ENCODE data around the gene PAWR.
"Not testable (repeated sequence)": the region's sequence is repeated elsewhere in the genome, so short reads cannot be mapped to it uniquely, and the experiment has no call there.

Gene PAWR

GRCh38 chr12:79645235-79645630 is 45.5 kb downstream of the PAWR start:
- no peak for DNase-seq (ENCODE audit: low read depth)

- DNase-seq (ENCODE audit: low read depth), result no peak
These were observed 46.2 kb downstream of the PAWR start for GRCh38 chr12:79644274-79645234.

GRCh38 chr12:79643821-79644220 is 46.9 kb downstream of the PAWR start:
- no peak for DNase-seq (ENCODE audit: low read depth)

GRCh38 chr12:79638490-79638889 is 52.3 kb downstream of the PAWR start:
- no peak for DNase-seq (ENCODE audit: low read depth)

- no peak for DNase-seq (ENCODE audit: low read depth)
These were observed 53.7 kb downstream of the PAWR start for GRCh38 chr12:79637093-79637492.

- no peak for DNase-seq (ENCODE audit: low read depth)
These were observed 55.1 kb downstream of the PAWR start for GRCh38 chr12:79635676-79636075.

- DNase-seq (ENCODE audit: low read depth), result no peak
These were observed 55.8 kb downstream of the PAWR start for GRCh38 chr12:79634957-79635471.

GRCh38 chr12:79629561-79629960 is 61.2 kb downstream of the PAWR start:
- no peak for DNase-seq (ENCODE audit: low read depth)

- not testable (repeated sequence) for DNase-seq (ENCODE audit: low read depth)
These were observed 64.0 kb downstream of the PAWR start for GRCh38 chr12:79626735-79627134.

- DNase-seq (ENCODE audit: low read depth), result no peak
These were observed 66.4 kb downstream of the PAWR start for GRCh38 chr12:79624378-79624777.

- DNase-seq (ENCODE audit: low read depth), result no peak
These were observed 70.7 kb downstream of the PAWR start for GRCh38 chr12:79619872-79620562.

- DNase-seq (ENCODE audit: low read depth), result no peak
These were observed 71.8 kb downstream of the PAWR start for GRCh38 chr12:79618848-79619404.

- DNase-seq (ENCODE audit: low read depth), result no peak
These were observed 73.1 kb downstream of the PAWR start for GRCh38 chr12:79617696-79618095.

GRCh38 chr12:79615596-79616560 is 74.9 kb downstream of the PAWR start:
- no peak for DNase-seq (ENCODE audit: low read depth)

- no peak for DNase-seq (ENCODE audit: low read depth)
These were observed 76.0 kb downstream of the PAWR start for GRCh38 chr12:79614730-79615129.

GRCh38 chr12:79601908-79602307 is 88.9 kb downstream of the PAWR start:
- no peak for DNase-seq (ENCODE audit: low read depth)

- DNase-seq (ENCODE audit: low read depth), result no peak
These were observed 92.9 kb downstream of the PAWR start for GRCh38 chr12:79597910-79598309.

- DNase-seq (ENCODE audit: low read depth), result no peak
These were observed 93.9 kb downstream of the PAWR start for GRCh38 chr12:79596719-79597350.

GRCh38 chr12:79595273-79595672 is 95.5 kb downstream of the PAWR start:
- DNase-seq (ENCODE audit: low read depth), result no peak

- no peak for DNase-seq (ENCODE audit: low read depth)
These were observed 97.9 kb downstream of the PAWR start for GRCh38 chr12:79592865-79593264.

- DNase-seq (ENCODE audit: low read depth), result no peak
These were observed 98.8 kb downstream of the PAWR start for GRCh38 chr12:79591988-79592387.
